ENCODE results near the gene ZBTB21.

The ZBTB21 gene

DNA sequence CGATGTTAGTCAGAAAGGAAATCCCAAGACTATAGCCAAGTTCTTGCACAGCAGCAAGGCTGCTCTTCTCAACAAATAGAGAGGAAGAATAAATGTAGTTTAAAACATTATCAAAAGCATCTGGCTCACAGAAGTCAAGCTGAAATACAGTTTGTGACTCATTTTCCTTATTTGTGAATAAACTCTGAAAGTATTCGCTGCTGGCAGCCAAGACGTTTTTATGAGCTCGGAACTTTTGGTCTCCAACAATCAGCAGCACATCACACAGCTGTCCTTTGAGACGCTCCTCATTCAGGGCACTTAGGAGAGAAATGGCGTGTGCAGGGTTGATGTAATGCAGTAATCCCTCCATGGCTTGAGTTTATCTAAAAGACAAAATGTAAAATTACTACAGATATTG, 16.4 kb downstream of the ZBTB21 start:
- DNase-seq (ENCODE audit: low read depth): no peak
- TF ChIP-seq POLR2A (IDR thresholded peaks at IDR 0.05; ENCODE audit: extremely low read depth, insufficient read length): no peak
- TF ChIP-seq MYC (IDR thresholded peaks at IDR 0.05; ENCODE audit: low read depth, low read length): no peak
- TF ChIP-seq, protein P1, sequence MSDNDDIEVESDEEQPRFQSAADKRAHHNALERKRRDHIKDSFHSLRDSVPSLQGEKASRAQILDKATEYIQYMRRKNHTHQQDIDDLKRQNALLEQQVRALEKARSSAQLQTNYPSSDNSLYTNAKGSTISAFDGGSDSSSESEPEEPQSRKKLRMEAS (IDR thresholded peaks at IDR 0.05; ENCODE audit: low read depth, low read length): no peak
- TF ChIP-seq, protein P2, sequence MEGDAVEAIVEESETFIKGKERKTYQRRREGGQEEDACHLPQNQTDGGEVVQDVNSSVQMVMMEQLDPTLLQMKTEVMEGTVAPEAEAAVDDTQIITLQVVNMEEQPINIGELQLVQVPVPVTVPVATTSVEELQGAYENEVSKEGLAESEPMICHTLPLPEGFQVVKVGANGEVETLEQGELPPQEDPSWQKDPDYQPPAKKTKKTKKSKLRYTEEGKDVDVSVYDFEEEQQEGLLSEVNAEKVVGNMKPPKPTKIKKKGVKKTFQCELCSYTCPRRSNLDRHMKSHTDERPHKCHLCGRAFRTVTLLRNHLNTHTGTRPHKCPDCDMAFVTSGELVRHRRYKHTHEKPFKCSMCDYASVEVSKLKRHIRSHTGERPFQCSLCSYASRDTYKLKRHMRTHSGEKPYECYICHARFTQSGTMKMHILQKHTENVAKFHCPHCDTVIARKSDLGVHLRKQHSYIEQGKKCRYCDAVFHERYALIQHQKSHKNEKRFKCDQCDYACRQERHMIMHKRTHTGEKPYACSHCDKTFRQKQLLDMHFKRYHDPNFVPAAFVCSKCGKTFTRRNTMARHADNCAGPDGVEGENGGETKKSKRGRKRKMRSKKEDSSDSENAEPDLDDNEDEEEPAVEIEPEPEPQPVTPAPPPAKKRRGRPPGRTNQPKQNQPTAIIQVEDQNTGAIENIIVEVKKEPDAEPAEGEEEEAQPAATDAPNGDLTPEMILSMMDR (IDR thresholded peaks at IDR 0.05; ENCODE audit: low read depth, low read length): no peak
- H3K4me3 ChIP-seq (ENCODE audit: low read depth, low read length): no peak overlapping the region

DNA sequence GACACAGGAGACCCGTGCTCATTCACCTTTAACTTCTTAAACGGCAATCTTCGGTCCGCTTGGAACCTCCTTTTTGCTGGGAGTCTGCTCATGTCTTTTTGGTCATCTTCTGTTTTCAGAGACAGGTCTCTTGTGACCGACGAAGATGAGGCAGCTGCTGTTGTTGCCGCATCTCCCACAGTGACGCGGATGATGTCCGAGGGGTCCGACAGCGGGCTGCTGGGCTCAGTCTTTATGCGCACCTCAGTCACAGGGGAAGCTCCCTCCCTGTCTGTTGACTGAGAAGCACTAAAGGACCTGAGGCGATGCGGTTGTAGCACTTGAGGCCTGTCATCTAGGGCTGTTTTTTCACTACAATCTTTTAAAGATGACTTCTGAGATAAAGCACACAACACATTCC, 17.6 kb downstream of the ZBTB21 start:
- TF ChIP-seq, protein P2 (IDR thresholded peaks at IDR 0.05; ENCODE audit: low read depth, low read length): no peak
- TF ChIP-seq POLR2A (IDR thresholded peaks at IDR 0.05; ENCODE audit: extremely low read depth, insufficient read length): no peak
- TF ChIP-seq MYC (IDR thresholded peaks at IDR 0.05; ENCODE audit: low read depth, low read length): no peak
- TF ChIP-seq, protein P1 (IDR thresholded peaks at IDR 0.05; ENCODE audit: low read depth, low read length): no peak
- DNase-seq (ENCODE audit: low read depth): no peak
- no peak overlapping the region for H3K4me3 ChIP-seq (ENCODE audit: low read depth, low read length)

DNA sequence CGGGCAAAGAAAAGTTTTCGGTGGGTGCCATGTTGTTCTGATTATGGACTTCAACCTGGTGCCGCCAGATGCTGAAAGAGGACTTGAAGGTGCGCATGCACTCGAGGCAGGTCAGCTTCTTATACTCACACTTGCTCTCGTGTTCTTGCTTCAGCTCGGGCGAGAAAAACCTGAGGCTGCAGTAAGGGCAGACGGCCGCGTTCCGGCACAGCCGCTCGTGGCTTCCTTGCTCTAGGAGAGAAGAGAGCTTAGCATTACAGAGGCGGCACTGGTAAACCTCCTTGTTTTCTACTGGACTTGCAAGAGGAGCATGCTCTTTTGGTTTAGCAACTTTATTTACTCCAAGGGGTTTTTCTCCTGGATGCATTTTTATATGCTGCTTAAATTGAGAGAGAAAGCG, 18.5 kb downstream of the ZBTB21 start:
- TF ChIP-seq, protein P2 (IDR thresholded peaks at IDR 0.05; ENCODE audit: low read depth, low read length): no peak
- TF ChIP-seq POLR2A (IDR thresholded peaks at IDR 0.05; ENCODE audit: extremely low read depth, insufficient read length): no peak
- TF ChIP-seq, protein P1 (IDR thresholded peaks at IDR 0.05; ENCODE audit: low read depth, low read length): no peak
- no peak for TF ChIP-seq MYC (IDR thresholded peaks at IDR 0.05; ENCODE audit: low read depth, low read length)
- DNase-seq (ENCODE audit: low read depth): no peak

DNA sequence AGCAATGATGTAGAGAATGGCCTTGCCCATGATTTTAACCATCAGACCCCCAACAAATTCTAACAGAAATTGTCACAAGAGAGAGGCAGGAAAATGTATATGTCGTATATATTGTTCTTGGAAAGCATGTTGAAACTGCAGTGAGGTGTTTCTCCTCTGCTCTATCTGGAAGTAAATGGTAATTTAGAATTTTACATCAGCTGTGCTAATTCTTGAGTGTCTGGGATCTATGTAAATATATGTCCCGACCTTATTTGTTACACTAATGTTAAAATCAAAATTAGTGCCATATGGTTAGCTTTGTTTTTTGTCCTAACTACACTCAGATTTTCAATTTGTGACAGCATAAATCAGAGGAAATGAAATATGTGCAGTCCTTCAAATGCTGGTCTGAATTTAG, 20.5 kb downstream of the ZBTB21 start:
- no peak overlapping the region for H3K4me3 ChIP-seq (ENCODE audit: low read depth, low read length)
- DNase-seq (ENCODE audit: low read depth): no peak
- TF ChIP-seq POLR2A (IDR thresholded peaks at IDR 0.05; ENCODE audit: extremely low read depth, insufficient read length) (no peak), MYC (IDR thresholded peaks at IDR 0.05; ENCODE audit: low read depth, low read length) (no peak)
- TF ChIP-seq, protein P1 (IDR thresholded peaks at IDR 0.05; ENCODE audit: low read depth, low read length): no peak
- TF ChIP-seq, protein P2 (IDR thresholded peaks at IDR 0.05; ENCODE audit: low read depth, low read length): no peak

More for the DNA sequence above, 18.5 kb downstream of the ZBTB21 start:
- no peak overlapping the region for H3K4me3 ChIP-seq (ENCODE audit: low read depth, low read length)

DNA sequence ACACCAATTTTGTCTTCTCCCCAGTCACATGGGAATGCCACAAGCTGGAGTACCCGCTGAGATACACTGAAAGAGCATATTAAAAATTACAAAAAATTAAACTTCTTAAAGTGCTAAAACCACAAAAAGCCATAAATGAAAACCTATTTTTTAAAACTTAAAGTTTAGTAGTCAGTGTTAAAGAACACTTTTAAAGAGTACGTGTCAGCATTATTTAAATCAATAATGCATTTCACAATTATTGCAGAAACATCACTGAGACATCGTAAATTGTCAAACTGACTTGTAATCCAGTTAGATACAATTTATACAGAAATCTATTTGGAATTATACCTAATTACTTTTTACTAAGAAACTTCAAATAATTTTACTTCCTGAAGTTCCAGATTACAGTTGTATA, 22.9 kb downstream of the ZBTB21 start:
- TF ChIP-seq MYC (IDR thresholded peaks at IDR 0.05; ENCODE audit: low read depth, low read length): no peak
- TF ChIP-seq POLR2A (IDR thresholded peaks at IDR 0.05; ENCODE audit: extremely low read depth, insufficient read length): no peak
- TF ChIP-seq, protein P2 (IDR thresholded peaks at IDR 0.05; ENCODE audit: low read depth, low read length): no peak
- TF ChIP-seq, protein P1 (IDR thresholded peaks at IDR 0.05; ENCODE audit: low read depth, low read length): no peak
- no peak for DNase-seq (ENCODE audit: low read depth)
- H3K4me3 ChIP-seq (ENCODE audit: low read depth, low read length): no peak overlapping the region
